CD4-positive, alpha-beta T cell treated with Interleukin-17A for 4 hours (primary cell): ENCODE data around the gene SAC3D1.

Experiments
- DNase-seq: peaks from one replicate; pipeline ENCODE4 v3.0.0-alpha.2; 2020; ENCODE audit warnings: mixed read lengths

SAC3D1 gene

DNA sequence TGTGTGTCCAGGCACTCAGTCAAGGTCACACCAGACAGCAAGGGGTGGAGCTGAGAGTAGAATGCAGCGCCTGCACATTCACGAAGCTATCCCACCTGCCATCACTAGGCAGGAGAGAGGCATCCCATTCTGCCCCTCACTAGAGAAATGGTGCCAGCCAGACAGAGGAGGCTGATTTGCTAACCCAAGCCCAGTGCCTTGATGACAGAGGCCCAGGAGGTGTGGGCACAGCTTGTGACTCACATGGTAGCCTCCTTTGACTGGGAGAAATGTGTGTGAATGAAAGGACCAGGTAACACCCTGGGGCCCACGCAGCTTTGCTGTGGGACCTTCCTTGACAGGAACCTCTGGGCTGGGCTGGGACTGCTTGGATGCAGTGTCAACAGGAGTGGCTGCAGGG lies 22.5 kb downstream of the SAC3D1 start:
- DNase-seq, result no peak

DNA sequence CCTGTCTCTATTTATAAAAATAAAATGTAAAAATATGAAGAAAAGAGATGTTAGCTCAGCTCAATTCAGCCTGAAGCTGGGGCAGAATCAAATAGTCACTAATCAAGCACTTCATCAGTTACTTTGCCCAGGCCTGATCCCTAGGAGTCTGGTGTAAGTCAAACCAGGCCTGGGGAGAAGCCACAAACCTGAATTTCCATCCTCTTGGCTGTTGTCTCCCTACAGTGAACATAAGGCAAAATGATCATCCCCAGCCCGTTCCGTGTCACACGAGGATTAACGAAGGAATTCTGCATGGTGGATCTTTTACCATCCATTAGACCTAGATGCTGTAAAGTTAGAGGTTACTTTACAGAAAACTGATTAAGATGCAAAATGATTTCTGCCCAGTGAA lies 23.8 kb downstream of the SAC3D1 start:
- no peak for DNase-seq

DNA sequence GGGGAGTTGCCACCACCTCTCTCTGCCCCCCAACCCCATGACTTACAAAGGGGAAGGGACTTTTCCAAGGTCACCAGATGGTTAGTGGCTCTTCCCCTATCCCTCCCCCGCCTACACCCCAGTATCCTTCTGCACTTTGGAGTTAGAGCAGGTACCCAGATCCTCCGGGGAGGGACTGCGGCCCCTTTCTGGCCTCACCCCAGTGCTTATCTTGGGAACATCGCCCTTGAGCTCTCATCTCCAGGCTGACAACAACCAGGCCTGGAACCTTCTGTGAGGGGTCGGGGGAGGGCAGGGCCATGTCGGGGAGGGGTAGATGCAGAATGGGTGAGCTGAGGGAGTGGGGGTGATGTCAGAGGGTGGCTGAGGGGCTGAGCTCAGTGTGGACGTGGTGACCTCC lies 24.8 kb downstream of the SAC3D1 start:
- no peak for DNase-seq

DNA sequence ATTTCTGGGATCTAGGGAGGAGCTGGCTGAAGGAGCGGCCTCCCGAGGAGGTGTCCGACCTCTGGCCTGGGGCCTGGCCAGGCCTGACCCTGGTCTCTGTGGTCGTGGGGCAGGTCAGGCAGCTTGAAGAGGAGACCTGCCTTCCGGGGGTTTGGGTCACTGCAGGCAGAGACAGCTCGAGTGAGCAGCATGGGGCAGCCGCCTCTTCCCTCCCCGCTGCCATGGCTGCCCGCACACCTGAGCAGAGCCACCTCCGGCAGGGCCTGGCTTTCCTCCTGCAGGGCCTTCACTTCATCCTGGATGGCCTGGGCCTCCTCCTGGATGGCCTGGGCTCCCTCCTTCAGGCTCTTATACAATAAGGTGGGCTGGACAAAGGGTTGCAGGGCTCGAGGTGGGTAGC lies 25.3 kb downstream of the SAC3D1 start:
- DNase-seq, result no peak

DNA sequence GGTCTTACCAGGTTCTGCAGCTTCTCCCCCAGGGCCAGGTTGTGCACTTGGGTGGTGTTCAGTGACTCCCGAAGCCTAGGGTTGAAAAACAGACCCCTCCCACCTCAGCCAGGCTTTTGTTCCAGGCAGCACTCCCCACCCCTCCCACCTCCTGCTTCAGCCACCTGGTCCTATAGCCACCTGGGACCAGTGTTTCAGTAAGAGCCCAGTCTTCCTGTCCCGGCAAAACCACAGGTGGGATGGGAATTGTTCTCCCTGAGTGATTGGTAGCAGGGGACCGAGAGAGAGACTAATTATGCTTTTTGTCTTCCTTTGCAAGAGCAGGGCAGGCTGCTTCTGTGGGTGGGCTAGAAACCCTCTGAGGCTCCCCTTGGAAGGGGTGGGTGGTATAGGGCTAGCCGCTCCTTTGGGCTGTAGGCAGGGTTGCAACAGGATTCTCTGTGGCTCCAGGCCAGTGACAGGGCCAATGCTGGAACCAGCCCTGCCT lies 25.8 kb downstream of the SAC3D1 start:
- DNase-seq, result no peak

DNA sequence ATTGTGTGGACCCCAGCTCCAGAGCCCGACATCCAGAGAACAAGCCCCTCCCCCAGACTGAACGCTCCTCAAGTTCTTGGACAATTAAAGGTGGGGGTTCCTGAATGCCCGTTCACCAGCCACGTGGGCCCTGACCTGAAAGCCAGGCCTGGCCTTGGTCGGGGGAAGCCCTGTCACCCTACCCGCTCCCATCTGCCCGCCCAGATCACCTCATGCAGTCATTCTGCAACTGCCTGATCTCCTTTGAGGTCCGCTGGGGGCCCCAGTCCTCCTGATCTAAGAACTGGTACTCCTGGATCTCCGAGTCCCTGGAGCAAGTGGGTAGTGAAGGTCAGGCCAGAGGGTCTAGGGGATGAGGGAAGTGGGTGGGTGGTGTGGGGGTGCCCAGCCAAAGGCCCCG lies 26.4 kb downstream of the SAC3D1 start:
- DNase-seq, result no peak

DNA sequence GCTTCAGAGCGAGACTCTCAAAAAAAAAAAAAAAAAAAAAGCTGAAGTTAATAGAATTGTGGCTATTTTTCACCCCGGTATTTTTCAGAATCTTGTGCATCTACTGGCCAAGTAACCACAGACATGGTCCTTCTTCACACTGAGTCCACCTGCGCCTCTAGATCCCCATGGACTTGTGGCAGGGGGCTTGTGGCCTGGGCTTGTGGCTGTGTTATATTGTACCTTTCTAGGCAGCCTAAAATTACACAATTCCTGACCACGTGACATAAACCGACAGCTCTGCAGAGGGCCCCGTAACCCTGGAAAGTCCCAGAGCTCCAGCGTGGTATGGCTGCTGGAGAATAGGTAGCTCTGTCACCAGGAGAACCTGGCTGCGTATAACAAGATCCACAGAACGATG lies 28.2 kb downstream of the SAC3D1 start:
- DNase-seq, result no peak

DNA sequence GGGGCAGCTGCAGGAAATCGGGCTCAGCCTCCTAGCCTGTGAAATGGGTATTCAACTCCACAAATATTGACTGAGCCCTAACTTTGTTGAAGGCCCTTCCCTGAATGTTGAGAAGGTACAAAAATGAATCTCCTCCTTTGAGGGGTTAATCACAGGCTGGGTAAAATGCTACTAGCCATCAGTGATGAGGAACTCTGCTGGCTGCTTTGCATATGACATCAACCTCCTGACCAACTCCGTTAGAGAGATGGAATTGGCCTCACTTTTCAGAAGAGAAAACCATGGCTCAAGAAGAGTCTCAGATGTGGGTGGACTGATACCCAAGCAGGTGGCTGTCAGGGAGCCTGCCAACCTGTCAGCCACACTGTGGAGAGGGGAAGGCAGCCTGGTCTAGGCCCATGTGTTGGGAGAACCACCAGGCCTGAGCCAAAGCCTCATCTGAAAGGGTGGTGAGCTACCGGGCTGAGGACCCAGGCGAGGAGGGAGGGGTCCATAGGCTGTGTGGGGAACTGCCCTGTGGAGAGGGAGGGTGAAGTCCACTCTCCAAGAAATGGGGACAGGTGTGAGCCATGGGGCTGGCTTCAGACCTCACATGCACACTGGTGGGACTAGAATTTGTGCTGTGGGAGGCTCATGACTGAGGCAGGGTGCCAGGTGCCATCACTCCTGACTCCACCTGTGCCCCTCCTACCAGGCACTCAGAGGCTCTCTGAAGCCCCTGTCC lies 31.1 kb downstream of the SAC3D1 start:
- no peak for DNase-seq

DNA sequence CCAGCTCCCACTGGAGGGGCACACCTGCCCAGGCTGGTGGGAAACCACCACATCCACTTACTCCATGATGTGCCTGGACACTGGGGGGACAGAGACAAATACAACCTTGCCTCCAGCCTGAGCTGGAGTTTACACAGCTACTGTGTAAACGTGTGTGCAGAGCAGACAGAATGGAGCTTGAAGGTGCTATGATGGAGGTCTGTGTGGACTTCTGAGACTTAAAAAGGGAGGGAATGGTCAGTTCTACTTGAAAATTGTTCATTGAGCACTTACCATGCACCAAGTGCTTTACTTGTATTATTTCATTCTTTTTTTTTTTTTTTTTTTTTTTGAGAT lies 31.6 kb downstream of the SAC3D1 start:
- no peak for DNase-seq

DNA sequence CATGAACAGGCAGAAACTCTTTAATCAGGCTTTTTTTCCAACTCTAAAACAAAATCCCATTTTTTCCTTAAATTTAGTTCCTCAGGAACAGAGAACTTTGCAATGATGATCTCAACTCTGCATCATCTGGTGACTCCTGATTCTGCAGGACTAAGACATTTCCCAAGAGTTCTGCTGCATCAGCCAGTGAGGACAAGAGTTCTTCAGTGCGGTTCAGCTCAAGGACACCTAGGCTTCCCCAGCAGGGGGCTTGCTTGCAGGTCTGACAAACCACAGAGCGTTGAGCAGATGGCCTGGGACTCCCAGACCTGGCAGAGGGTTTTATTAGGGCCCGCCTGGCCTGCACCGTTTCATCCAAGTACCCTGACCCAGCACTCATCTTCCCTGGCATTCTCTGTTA lies 36.4 kb downstream of the SAC3D1 start:
- DNase-seq, result no peak

DNA sequence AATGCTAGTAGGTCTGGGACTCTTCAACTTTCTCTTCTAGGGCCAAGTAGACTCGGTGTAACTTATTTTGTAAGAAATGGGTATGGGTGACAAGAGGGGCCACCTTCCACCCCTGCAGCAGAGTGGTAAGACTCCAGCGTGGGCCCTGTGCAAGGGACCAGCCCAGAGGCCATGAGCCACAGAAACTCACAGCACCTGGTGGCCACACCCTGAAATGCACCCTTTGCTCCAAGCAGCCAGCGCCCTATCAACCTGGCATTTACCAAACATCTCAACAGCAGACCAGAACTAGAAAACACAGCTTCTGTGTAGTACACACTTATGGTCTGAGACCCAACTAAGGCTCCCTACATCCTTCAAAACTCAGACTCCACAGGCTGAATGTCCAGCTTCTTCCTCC lies 37.1 kb downstream of the SAC3D1 start:
- DNase-seq, result peak; percentile 82

DNA sequence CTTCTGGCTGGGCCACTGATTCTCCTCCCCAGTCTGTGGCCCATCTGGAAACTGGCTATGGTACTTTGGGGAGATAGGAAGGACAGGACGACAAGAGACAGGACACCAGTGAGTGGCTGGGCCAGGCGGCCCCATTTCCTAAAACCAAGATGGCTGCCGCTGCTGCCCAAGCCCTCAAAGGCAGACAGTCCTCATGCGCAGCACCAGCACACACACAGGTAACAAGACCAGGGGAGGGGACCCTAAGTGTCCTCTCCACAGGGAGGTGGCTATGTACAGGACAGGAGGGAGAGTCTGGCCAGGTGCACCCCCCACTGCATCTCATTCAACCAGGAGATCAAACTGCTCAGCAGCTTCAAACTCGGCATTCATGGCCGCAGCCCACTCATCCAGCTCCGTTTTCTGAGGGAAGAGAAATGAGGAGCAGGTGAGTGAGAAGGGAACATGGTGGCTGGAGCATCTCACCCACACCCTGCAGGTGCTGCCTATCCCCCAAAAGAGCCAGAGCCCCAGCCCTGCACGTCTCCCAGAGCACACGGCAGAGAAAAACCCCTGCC lies 37.9 kb downstream of the SAC3D1 start:
- DNase-seq, result no peak

DNA sequence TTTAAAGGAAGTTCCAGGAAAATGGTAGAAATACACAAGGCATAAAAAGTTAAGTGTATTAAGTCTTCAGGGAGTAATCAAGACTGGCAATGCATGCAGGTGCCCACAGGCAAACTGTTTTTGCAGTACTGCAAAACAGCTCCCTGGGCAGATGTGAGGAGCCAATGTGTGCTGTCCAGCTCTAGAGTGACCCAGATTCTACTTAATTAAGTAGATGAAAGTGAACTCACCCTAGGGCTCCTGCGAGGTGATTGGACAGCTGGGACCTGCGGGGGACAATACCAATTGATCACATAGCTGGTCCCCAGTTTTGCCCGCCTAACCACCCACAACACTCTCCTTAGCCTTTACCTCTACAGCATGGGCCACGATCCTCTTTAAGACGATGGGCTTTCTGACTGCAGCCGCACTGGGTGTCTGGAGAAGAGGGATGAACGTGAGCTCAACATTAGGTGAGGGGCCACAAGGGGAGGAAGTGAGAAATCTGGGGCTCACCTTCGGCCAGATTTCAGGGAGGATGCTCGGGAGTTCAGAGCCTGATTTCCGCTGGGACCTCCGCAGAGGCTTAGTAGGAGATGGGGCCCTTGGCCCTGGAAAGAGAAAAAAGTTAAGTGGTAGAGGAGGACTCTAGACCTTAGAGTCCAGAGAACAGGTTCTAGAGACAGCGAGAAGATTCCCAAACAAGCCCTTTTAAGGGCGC lies 42.3 kb downstream of the SAC3D1 start:
- DNase-seq, result no peak

DNA sequence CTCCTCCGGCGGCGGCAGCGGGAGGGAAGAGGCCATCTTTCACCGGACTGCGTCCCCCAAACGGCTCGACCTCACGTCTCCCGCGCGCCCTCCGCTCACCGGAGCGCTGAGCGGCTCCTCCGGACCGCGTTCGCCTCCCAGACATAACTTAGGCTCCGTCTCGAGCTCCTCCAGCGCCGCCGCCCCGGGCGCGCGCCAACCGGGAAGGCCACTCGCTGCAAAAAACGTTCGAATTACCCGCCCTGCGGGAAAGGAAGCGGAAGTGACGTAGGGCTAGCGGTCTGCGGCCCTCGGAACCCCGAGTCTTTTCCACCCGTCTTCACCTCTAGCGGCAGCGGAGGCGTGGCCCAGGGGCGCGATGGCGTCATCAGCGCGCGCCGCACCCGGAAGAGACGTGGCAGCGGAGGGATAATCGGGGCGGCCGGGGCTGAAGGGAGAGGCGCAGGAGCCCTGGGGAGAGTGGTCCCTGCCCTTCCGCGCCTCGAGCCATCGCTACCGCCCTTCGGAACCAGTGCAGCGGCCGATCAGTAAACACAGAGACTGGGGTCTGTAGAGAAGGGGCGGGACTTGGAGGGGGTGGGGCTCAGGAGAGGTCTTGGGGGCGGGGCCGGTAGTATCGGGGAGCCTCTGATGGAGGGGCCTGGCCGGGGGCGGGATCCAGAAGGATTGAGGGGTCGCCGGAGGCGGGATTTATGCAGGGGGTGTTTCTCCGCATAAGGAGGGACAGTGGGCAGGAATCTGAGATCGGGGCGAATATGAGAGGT lies 43.0 kb downstream of the SAC3D1 start, which contains the start of the genes CDCA5 and ZFPL1:
TSS of gene CDCA5 (minus strand) at position 207 of the 764 bp plus-strand sequence. CDS start at position 145, 62 bp downstream.
TSS of gene ZFPL1 (plus strand) at position 389 of the 764 bp plus-strand sequence. CDS start 477 bp downstream, outside the sequence.
- DNase-seq, result peak; percentile 96

DNA sequence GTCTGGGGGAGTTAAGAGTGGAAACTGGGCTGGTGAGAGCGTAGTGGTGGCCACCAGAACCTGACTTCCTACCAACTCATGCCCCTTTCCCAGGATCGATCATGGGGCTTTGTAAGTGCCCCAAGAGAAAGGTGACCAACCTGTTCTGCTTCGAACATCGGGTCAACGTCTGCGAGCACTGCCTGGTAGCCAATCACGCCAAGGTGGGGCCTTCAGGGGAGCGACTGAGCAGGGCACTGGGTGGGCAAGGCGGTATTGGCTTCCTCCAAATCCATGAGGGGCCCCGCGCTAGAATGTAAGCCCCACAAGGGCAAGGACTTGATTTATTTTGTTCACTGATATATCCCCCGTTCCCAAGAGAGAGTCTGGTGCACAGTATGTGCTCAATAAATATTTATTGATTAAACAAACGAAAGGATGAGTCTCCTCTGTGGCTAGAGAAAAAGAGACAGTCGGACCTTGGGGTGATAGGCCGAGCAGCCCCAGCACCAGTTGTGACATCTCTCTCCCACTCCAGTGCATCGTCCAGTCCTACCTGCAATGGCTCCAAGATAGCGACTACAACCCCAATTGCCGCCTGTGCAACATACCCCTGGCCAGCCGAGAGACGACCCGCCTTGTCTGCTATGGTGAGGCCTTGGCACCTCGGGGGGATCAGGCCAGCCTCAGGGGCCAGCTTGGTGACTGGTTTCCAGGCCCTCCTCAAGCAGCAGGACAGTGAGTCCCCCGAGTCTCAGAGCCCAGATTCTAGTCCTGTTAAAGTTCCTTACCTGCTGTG lies 43.8 kb downstream of the SAC3D1 start:
- no peak for DNase-seq

DNA sequence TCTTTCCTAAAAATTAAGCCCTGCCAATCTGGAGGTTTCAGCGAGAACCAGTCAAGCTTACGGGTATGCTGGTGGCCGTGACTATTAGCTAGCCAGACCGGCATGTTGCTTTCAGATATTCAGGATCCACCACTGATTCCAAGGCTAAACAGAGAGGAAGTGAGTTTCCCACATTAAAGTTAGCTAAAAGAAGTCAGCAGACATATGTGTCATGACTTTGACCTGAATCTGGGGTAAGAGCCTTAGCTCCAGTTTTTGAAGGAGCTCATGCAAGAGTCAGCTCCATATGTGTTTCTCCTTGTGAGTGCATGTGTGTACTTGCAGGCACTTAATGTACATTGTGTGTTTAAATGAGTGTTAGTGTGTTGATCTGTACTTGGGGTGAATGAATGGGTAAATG lies 44.4 kb downstream of the SAC3D1 start:
- DNase-seq, result no peak

DNA sequence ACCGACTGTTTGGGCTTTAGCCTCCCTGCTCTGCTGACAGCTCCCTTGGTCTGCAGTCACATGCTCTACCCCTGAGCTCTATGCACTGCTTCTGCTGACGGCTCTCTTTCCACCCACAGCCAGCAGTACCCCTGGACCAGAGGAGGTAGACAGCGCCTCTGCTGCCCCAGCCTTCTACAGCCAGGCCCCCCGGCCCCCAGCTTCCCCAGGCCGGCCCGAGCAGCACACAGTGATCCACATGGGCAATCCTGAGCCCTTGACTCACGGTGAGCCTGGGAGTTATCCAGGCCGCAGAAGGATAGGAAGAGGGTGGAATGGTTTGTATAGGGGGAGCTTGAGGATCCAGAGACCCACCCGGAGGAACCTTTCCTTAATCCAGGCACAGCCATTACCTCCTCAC lies 45.8 kb downstream of the SAC3D1 start:
- DNase-seq, result no peak

DNA sequence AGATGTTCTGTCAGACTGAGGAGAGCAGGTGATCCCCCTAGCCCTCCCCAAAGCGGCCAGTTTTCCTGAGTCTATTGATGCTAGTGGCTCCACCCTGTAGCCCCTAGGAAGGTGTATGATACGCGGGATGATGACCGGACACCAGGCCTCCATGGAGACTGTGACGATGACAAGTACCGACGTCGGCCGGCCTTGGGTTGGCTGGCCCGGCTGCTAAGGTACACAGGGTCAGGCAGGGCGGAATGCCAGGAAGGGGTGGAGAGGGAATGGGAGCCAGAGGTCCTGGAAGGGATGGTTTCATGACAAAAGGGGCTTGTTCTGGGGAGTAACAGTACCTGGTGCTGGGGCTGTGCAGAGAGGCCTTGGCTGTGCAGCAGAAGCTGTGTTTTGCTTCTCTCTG lies 46.2 kb downstream of the SAC3D1 start:
- DNase-seq, result no peak

DNA sequence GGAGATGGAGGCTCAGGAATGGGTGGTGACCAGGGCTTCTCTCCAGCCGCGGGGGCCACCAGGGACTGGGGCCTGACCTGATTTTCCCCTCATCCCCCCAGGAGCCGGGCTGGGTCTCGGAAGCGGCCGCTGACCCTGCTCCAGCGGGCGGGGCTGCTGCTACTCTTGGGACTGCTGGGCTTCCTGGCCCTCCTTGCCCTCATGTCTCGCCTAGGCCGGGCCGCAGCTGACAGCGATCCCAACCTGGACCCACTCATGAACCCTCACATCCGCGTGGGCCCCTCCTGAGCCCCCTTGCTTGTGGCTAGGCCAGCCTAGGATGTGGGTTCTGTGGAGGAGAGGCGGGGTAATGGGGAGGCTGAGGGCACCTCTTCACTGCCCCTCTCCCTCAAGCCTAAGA lies 46.8 kb downstream of the SAC3D1 start:
- no peak for DNase-seq

DNA sequence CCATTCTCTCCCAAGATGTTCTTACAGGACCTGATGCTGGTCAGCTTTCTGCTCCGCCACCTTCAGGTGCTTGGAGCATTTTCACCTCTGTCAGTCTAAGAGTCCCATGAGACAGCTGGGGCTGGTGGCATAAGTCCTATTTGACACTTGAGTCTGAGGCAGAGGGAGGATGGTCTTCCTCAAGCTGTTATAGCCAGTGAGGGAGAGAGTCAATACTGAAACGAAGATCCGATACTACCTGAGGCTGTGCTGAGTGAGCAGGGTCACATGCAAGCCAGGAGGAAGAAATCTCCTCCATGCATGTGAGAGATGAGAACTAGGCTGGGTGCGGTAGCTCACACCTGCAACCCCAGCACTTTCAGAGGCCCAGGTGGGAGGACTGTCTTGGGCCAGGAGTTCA lies 48.6 kb downstream of the SAC3D1 start:
- DNase-seq, result no peak

DNA sequence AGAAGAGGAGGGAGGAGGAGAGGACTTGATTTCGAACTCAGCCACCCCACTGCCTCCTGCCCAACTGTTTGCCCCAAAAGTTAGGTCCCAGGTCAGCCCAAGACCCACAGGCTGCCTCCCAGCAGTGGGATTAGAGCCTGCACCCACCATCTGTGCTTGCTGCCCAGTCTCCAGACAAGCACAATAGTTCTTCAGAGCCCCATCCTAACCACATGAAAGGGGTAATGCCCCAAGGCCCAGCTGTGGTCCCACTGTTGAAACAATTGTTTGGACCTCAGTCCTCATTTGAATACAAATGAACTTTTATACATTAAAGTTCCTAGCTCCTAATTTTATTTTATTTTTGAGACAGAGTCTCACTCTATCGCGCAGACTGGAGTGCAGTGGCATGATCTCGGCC lies 49.6 kb downstream of the SAC3D1 start:
- DNase-seq, result no peak
